ENCODE results near the gene PLXNA4.

PLXNA4 gene

GRCh38 chr7:132347123-132347522 is 229.1 kb downstream of the PLXNA4 start:
- no peak for DNase-seq

- no peak for DNase-seq
These were observed 230.6 kb downstream of the PLXNA4 start for GRCh38 chr7:132345543-132346129.

- no peak for DNase-seq
These were observed 231.2 kb downstream of the PLXNA4 start for GRCh38 chr7:132345030-132345429.

- no peak for DNase-seq
These were observed 233.1 kb downstream of the PLXNA4 start for GRCh38 chr7:132343199-132343598.

- no peak for DNase-seq
These were observed 238.7 kb downstream of the PLXNA4 start for GRCh38 chr7:132337450-132338080.

GRCh38 chr7:132336797-132337196 is 239.5 kb downstream of the PLXNA4 start:
- DNase-seq = no peak

- no peak for DNase-seq
These were observed 243.0 kb downstream of the PLXNA4 start for GRCh38 chr7:132333301-132333700.

- no peak for DNase-seq
These were observed 247.5 kb downstream of the PLXNA4 start for GRCh38 chr7:132328760-132329159.

- no peak for DNase-seq
These were observed 248.1 kb downstream of the PLXNA4 start for GRCh38 chr7:132328047-132328620.

- DNase-seq = no peak
These were observed 249.2 kb downstream of the PLXNA4 start for GRCh38 chr7:132326878-132327589.

GRCh38 chr7:132322970-132323369 is 253.3 kb downstream of the PLXNA4 start:
- DNase-seq = no peak

GRCh38 chr7:132321387-132321786 is 254.9 kb downstream of the PLXNA4 start:
- DNase-seq = peak; percentile 19

GRCh38 chr7:132319481-132319880 is 256.8 kb downstream of the PLXNA4 start:
- no peak for DNase-seq

- peak; percentile 92 for DNase-seq
These were observed 257.6 kb downstream of the PLXNA4 start for GRCh38 chr7:132318352-132319318.

- no peak for DNase-seq
These were observed 258.4 kb downstream of the PLXNA4 start for GRCh38 chr7:132317701-132318351.

- no peak for DNase-seq
These were observed 263.7 kb downstream of the PLXNA4 start for GRCh38 chr7:132312531-132313055.

- no peak for DNase-seq
These were observed 264.5 kb downstream of the PLXNA4 start for GRCh38 chr7:132311733-132312132.

GRCh38 chr7:132309102-132309805 is 267.0 kb downstream of the PLXNA4 start:
- DNase-seq = peak; percentile 5

- no peak for DNase-seq
These were observed 268.8 kb downstream of the PLXNA4 start for GRCh38 chr7:132307465-132307864.

GRCh38 chr7:132300599-132301277 is 275.5 kb downstream of the PLXNA4 start:
- no peak for DNase-seq

GRCh38 chr7:132298790-132299189 is 277.5 kb downstream of the PLXNA4 start:
- DNase-seq = no peak

Data from hematopoietic multipotent progenitor cell treated with erythropoietin and hydrocortisone succinate and interleukin-3 and kit ligand, for 4 days (in vitro differentiated cells).